GM04503 (cell line): ENCODE measurements around the gene CEBPE.

Experiments used
- DNase-seq: peaks from one replicate; pipeline ENCODE4 v3.0.0-alpha.2; 2012; ENCODE audit warnings: low read depth

Gene CEBPE

DNA sequence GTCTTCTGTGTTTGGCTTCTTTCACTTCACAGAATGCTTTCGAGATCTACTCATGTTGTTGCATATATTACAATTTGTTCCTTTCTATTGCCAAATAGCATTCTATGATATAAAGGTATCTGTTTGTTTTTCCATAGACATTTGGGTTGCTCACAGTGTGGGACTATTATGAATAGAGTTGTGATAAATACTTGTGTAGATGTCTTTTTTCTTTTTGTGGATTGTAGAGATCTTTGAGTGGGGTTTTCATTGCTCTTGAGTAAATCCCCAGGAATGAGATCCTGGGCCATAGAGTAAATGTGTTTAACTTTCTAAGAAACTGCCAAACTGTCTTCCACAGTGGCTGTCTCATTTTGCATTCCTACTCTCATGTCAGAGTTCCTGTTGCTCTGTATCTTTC lies 24.9 kb upstream of the CEBPE start:
- DNase-seq: no peak

GRCh38 chr14:23142826-23143225 lies 23.8 kb upstream of the CEBPE start:
- DNase-seq: no peak

GRCh38 chr14:23141706-23142444 lies 22.8 kb upstream of the CEBPE start:
- no peak for DNase-seq

DNA sequence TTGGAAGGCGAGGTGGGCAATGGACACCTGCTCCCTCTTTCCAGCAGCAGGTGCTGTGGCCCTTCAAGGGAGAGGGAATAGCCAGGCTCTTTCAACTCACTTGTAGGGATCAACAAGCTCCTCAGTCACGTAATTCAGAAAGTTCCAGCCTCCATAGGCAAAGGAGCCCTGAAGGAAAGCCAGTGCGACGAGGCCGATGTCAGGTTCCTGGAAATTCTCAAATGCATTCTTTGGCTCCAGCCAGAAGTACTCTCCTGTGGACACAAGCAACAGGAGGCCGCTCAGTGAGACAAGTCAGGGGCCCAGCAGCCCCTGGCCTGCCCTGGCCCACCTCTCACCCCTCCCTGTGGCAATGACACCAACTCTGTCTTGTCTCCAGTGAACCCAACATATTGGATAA lies 21.3 kb upstream of the CEBPE start:
- no peak for DNase-seq

DNA sequence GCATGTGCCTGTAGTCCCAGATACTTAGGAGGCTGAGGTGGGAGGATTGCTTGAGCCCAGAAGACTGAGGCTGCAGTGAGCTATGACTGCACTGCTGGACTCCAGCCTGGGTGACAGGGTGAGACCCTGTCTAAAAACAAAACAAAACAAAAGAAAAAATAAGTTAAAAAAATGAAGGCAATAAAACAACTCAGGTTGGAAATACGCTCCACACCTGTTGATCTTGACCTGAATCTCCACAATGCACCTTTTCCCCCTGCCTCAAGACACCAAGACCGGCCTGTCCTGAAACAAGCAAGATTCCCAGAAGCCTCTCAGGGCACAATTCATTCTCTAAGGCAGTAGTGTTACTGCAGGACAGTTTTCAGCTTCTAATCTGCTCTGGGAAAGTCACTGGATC lies 20.8 kb upstream of the CEBPE start:
- no peak for DNase-seq

GRCh38 chr14:23137813-23138535 lies 18.9 kb upstream of the CEBPE start:
- no peak for DNase-seq

GRCh38 chr14:23137192-23137812 lies 18.2 kb upstream of the CEBPE start:
- DNase-seq: no peak

GRCh38 chr14:23136566-23137133 lies 17.6 kb upstream of the CEBPE start:
- DNase-seq: no peak

DNA sequence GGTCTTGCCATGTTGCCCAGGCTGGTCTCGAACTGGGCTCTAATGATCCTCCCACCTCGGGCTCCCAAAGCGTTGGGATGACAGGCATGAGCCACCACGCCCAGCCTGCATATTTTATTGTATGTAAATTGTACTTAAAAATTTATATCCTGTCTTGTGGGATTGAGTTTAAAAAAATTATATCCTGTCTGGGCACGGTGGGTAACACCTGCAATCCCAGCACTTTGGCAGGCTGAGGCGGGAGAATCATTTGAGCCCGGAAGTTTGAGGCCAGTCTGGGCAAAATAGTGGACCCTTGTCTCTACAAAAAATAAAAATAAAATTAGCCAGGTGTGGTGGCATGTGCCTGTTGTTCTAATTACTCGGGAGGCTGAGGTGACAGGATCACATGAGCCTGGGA lies 13.9 kb upstream of the CEBPE start:
- no peak for DNase-seq

DNA sequence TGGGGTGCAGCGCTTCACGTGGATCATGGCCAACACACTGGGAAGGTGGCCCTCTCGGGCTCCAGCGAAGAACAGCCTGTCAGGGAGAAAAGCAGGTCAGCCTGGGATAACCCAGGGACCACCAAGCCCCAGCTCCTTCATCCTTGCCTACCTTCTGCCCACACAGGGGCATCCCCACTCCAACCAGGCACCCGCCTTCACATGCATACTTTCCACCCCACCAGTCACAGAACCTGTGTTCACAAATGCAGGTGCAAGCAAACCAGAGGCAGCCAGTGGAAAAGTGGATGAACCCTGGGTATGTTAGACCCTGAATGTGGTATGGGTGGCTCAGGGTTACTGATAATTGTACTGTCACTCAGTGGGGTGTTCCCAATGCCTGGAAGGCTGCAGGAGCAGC lies 12.4 kb upstream of the CEBPE start:
- DNase-seq: no peak

GRCh38 chr14:23130871-23131270 lies 11.8 kb upstream of the CEBPE start:
- no peak for DNase-seq

DNA sequence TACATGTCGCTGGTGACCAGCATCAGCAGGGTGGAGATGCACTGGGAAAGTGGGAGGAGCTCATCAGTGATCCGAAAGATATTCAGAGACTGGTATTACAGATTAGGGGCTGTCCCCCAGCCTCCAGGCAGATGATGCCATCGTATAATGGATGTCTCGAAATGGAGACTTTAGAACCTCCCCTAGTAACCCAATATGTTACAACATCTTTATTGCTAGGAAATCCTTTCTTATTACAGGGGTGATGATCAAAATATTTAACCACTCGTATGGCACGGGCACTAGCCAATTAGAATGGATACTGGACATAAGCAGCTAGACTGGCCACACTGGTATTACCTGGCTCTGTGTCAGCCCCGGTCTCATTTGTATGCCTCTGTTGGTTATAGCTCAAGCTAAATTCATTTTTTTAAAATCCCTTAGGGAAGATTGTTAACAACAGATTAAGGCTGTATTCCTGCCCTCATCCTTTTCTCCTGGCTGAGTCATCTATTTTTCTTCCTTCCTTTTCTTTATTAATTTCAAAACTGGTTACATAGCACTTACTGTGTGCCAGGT lies 10.8 kb upstream of the CEBPE start:
- no peak for DNase-seq

DNA sequence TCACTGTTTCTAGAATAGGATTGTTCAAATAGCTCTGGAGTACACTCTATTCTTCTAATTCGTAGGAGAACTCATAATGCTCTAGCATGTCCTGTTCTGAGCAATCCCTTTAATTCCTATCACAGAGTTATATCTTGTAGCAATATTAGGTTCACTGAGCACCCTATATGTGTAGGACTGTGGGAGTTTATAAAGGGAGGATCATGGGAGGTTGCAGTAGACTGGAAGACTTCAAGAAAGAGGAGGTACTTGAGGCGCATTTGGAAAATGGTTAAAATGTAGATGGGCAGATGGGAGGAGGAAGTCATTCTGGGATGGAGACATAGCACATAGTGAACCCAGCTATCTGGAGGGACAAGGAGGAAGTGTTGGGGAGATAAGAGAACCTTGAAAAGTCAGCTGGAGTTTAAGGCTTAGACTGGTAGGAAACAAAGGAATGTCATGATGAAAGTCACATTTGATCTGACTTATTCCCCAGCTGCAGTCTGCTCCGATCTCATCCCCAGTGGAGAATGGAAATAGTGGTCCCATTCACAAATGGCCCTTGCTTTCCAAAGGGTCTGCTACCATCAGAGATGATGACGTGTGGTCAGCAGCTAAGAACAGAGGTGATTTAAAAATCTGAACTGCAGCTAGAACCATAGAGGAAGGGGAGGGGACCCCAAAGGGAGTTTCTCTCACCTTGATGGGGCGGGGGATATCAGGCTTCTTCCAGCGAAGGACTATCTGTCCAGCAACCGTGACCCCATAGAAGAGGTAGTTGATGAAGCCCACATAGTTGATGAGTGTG lies 10.1 kb upstream of the CEBPE start:
- DNase-seq: no peak

DNA sequence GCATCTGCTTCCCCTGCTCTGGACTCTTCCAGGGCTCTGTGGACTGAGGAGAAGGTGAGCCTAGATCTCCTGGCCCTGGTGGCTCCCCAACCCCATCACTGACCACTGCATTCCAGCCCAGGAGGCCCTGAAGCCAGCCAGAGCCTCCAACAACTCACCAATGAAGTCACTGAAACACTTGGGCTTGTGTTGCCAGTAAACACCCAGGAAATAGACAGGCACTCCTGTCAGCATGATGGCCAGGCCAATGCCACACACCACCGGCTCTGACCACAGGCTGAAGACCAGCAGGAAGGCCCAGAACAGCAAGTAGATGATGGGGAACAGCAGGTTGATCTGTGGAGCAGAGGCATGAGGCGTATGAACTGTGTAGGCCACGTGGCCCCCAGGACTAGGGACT lies 8.8 kb upstream of the CEBPE start:
- no peak for DNase-seq

GRCh38 chr14:23126548-23127278 lies 7.7 kb upstream of the CEBPE start:
- no peak for DNase-seq

- DNase-seq: no peak
Observed at GRCh38 chr14:23125933-23126524, 7.0 kb upstream of the CEBPE start.

DNA sequence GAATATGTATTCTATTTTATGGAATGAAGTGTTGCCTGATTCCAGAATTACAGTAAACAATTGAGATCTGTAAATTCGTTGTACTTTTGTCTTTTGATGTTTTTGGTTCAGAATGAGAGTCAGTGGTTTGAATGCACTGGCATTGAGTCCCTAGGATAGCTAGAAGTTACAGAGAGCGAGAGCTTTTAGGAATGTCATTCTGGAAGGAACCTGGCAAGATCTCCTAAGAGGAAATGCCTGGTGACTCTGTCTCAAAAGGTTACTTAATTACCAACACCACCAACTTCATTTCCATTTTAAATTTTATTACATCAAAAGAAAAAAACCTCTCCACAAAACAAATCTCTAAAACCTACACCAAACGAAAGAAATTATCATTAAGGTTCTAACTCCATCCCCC lies 6.0 kb upstream of the CEBPE start:
- no peak for DNase-seq

GRCh38 chr14:23124337-23124954 lies 5.4 kb upstream of the CEBPE start:
- no peak for DNase-seq

DNA sequence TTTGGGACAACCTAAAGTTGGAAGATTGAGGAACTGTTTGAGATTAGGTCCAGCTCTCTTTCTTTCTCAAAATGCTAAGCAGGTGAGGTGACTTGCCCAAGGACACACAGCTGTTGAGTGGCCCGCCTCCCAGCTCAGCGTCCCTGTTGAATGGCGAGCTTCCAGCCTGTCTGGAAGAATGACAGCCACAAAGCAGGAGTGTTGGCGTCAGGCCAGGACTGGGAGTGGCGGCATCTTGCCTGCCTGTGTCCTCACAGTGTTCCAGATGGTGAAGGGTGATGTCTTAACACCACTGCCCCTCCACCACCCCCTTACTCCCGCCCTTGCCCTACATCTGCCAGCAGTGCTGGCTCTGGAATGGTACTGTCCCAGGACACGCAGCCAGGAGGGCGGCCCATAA lies 4.4 kb upstream of the CEBPE start:
- no peak for DNase-seq

GRCh38 chr14:23122086-23122485 lies 3.0 kb upstream of the CEBPE start:
- DNase-seq: no peak
